Adrenal gland (tissue), 5 donors: Measurements from ENCODE around the gene SETD2.

Experiments used
- POLR2A ChIP-seq, 2 donors: fragments of 450-650 bp; IDR thresholded peaks; one replicate each; pipeline ENCODE4 v1.6.1; 2017; ENCODE audit warnings: antibody characterized with exemption in 2 of 2, mild to moderate bottlenecking in 2 of 2, moderate library complexity in 1 of 2
- TF ChIP-seq, protein P1 (sequence below), 6 experiments: fragments of 450-650 bp in 4 of 6; fragments of 200-600 bp in 2 of 6; sonication (generic) in 1 of 6; IDR thresholded peaks; 1 replicate in 5 of 6; 2 replicates in 1 of 6; pipeline versions ENCODE4 v1.5.1 to v1.8.0; 2016 to 2021; ENCODE audit warnings: antibody characterized with exemption in 6 of 6, mild to moderate bottlenecking in 2 of 6, moderate library complexity in 1 of 6
- donor health status: DM: no; HTN: no; CAD: no.

DNA sequence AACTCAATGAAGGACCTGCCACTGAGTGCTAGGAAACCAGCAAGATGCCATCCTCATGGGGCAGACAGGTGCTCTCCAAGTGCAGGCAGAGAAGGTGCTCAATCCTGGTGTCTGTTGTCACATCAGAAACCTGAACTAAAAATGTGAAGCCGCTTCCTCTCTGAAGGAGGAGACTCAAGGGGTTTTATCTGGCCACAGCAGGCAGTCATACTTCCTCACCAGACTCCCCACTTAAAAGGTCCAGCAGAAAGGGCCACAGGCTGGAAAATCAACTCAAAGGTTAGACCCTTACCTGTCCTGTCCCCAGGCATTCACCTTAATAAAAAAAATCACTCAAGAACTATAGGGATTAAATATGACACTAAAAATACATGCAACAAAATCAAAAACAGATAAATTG lies 192.2 kb downstream of the SETD2 start:
- TF ChIP-seq POLR2A (IDR thresholded peaks at IDR 0.05), result no peak
- TF ChIP-seq, protein P1, sequence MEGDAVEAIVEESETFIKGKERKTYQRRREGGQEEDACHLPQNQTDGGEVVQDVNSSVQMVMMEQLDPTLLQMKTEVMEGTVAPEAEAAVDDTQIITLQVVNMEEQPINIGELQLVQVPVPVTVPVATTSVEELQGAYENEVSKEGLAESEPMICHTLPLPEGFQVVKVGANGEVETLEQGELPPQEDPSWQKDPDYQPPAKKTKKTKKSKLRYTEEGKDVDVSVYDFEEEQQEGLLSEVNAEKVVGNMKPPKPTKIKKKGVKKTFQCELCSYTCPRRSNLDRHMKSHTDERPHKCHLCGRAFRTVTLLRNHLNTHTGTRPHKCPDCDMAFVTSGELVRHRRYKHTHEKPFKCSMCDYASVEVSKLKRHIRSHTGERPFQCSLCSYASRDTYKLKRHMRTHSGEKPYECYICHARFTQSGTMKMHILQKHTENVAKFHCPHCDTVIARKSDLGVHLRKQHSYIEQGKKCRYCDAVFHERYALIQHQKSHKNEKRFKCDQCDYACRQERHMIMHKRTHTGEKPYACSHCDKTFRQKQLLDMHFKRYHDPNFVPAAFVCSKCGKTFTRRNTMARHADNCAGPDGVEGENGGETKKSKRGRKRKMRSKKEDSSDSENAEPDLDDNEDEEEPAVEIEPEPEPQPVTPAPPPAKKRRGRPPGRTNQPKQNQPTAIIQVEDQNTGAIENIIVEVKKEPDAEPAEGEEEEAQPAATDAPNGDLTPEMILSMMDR (IDR thresholded peaks at IDR 0.05), result no peak
